SU-DHL-6 (cell line): ENCODE results near the gene DEF6.
"Not testable (repeated sequence)": the region's sequence is repeated elsewhere in the genome, so short reads cannot be mapped to it uniquely, and the experiment has no call there.

Source experiments
- H2AFZ ChIP-seq: fragments of 200-600 bp; sonication (generic); 2 replicates; pipeline ENCODE4 v1.6.1; 2014; ENCODE audit warnings: low read depth, mild to moderate bottlenecking, moderate library complexity, mixed read lengths, antibody characterized with exemption, low read length; ENCODE audit not compliant: severe bottlenecking
- H3F3A ChIP-seq: fragments of 200-600 bp; shearing (Covaris generic); 2 replicates; pipeline ENCODE4 v1.6.0; 2016; ENCODE audit warnings: antibody characterized with exemption, mild to moderate bottlenecking; ENCODE audit not compliant: insufficient read depth
- H3K27ac ChIP-seq: fragments of 200-600 bp; sonication (generic); 2 replicates; pipeline ENCODE4 v1.5.1; 2016; ENCODE audit warnings: low read depth, mild to moderate bottlenecking, low read length, moderate library complexity, mixed read lengths
- H3K27me3 ChIP-seq: fragments of 200-600 bp; sonication (generic), shearing (Covaris generic); 2 replicates; pipeline ENCODE4 v1.6.0; 2014; ENCODE audit warnings: mild to moderate bottlenecking, low read length
- H3K36me3 ChIP-seq: fragments of 200-600 bp; sonication (generic); 2 replicates; pipeline ENCODE4 v1.6.1; 2014; ENCODE audit warnings: mild to moderate bottlenecking, low read length, mixed read lengths
- H3K4me2 ChIP-seq: fragments of 300-600, 200-600 bp; shearing (Covaris generic), sonication (generic); 2 replicates; pipeline ENCODE4 v1.6.0; 2014; ENCODE audit warnings: low read length, low read depth, mild to moderate bottlenecking; ENCODE audit not compliant: poor library complexity, severe bottlenecking
- H3K4me3 ChIP-seq: fragments of 200-600 bp; sonication (generic); 2 replicates; pipeline ENCODE4 v1.5.1; 2014; ENCODE audit warnings: antibody characterized with exemption, low read length, mild to moderate bottlenecking, mixed read lengths; ENCODE audit not compliant: insufficient read depth, poor library complexity, severe bottlenecking
- H3K79me2 ChIP-seq: fragments of 200-600 bp; sonication (generic); 2 replicates; pipeline ENCODE4 v1.6.1; 2014; ENCODE audit warnings: mild to moderate bottlenecking, low read length, moderate library complexity; ENCODE audit not compliant: insufficient read depth
- H3K9ac ChIP-seq: fragments of 200-600 bp; sonication (generic); 2 replicates; pipeline ENCODE4 v1.7.0; 2014; ENCODE audit warnings: mild to moderate bottlenecking, low read length
- H3K9me2 ChIP-seq: fragments of 200-600 bp; sonication (generic); replicated peaks from 2 replicates; pipeline ENCODE4 v1.6.1; 2014; ENCODE audit warnings: low read length; ENCODE audit not compliant: insufficient read depth
- H3K9me3 ChIP-seq: fragments of 200-600 bp; sonication (generic); 2 replicates; pipeline ENCODE4 v1.6.1; 2014; ENCODE audit warnings: low read length, mixed read lengths; ENCODE audit not compliant: insufficient read depth
- H4K20me1 ChIP-seq: fragments of 200-600 bp; sonication (generic); 2 replicates; pipeline ENCODE4 v1.6.1; 2014; ENCODE audit warnings: low read depth, mild to moderate bottlenecking, antibody characterized with exemption, low read length, moderate library complexity, mixed read lengths
- CTCF ChIP-seq: fragments of 200-600 bp; sonication (generic); IDR thresholded peaks from one replicate; pipeline ENCODE4 v1.5.1; 2017; ENCODE audit warnings: antibody characterized with exemption, mild to moderate bottlenecking, low read length, moderate library complexity; ENCODE audit not compliant: insufficient read depth, poor library complexity, severe bottlenecking
- EZH2phosphoT487 ChIP-seq: fragments of 200-600 bp; sonication (generic), shearing (Covaris generic); conservative IDR thresholded peaks from 2 replicates; pipeline ENCODE4 v1.6.1; 2018; ENCODE audit warnings: mild to moderate bottlenecking, antibody characterized with exemption, low read length, moderate library complexity, mixed read lengths

The DEF6 gene

GRCh38 chr6:35305117-35305516, 7.5 kb downstream of the DEF6 start:
- H3K4me2 ChIP-seq, result no peak overlapping the region
- no peaks in the 10 kb centered on the region for H3K9me2 ChIP-seq
- peaks cover 20% of the 10 kb centered on the region; the same call in 1 of the 2 replicates for H3K79me2 ChIP-seq
- H3K36me3 ChIP-seq, result no peaks in the 10 kb centered on the region
- TF ChIP-seq EZH2phosphoT487, result no peak
- TF ChIP-seq CTCF, result no peak
- no peak overlapping the region for H3K4me3 ChIP-seq
- no peaks in the 10 kb centered on the region for H4K20me1 ChIP-seq
- peaks cover 24% of the 10 kb centered on the region for H3F3A ChIP-seq
- no peak overlapping the region for H2AFZ ChIP-seq
- no peak overlapping the region for H3K9ac ChIP-seq
- no peaks in the 10 kb centered on the region for H3K27me3 ChIP-seq
- no peak overlapping the region for H3K27ac ChIP-seq
- no peaks in the 10 kb centered on the region for H3K9me3 ChIP-seq

DNA sequence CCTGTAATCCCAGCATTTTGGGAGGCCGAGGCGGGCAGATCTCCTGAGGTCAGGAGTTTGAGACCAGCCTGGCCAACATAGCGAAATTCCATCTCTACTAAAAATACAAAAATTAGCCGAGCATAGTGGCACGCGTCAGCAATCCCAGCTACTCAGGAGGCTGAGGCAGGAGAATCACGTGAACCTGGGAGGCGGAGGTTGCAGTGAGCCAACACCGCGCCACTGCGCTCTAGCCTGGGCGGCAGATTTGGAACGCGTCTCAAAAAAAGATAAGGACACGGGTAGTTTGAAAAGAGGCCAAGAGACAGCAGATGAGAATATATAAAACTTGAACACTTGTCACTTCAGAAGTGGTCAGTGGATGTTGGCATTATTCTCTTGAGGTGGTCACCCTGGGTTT, 9.5 kb downstream of the DEF6 start:
- not testable (repeated sequence) for H3K4me3 ChIP-seq, H4K20me1 ChIP-seq, H3K9ac ChIP-seq

GRCh38 chr6:35308543-35308942, 10.9 kb downstream of the DEF6 start:
- not testable (repeated sequence) for H3K9ac ChIP-seq, H3K36me3 ChIP-seq
- H3K79me2 ChIP-seq, result peaks cover 12% of the 10 kb centered on the region; the same call in 1 of the 2 replicates

More for the DNA sequence above, 9.5 kb downstream of the DEF6 start:
- Histone ChIP-seq H3K79me2 (peaks cover 17% of the 10 kb centered on the region; the same call in 1 of the 2 replicates), H3F3A (peaks cover 10% of the 10 kb centered on the region)
- H3K4me2 ChIP-seq, H3K27me3 ChIP-seq, H3K27ac ChIP-seq, H3K36me3 ChIP-seq, H3K9me2 ChIP-seq, H3K9me3 ChIP-seq, H2AFZ ChIP-seq: not testable (repeated sequence)

DNA sequence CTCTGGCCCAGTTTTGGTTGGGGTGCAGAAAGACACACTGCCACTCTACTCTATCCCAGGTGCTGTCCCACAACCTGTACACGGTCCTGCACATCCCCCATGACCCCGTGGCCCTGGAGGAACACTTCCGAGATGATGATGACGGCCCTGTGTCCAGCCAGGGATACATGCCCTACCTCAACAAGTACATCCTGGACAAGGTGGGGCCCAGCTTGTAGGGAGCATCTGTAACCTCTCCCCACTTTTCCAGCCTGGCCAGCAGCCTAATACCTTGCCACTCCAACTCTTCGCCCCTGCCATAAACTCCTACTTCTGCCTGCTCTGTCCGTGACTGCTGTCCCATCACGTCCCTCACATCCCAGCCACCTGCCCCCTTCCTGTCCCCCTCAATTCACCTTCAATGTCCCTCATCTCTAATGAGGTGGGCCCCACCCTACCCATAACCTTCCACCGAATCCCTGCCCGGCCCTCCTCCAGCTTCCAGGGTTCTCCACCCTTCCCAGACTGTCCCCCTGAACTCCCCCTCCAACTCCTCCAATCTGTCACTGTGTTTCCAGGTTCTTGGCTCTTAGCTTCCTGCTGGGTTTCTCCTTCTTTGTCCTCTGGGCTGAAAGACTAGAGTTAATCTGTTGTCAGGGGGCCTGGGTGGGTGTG, 12.1 kb downstream of the DEF6 start:
- H3K79me2 ChIP-seq, result 0 out of 2 replicates have a peak, but pooled peaks cover 2% of the 10 kb centered on the region
- no peak overlapping the region for H3K4me2 ChIP-seq
- no peak overlapping the region for H3K9ac ChIP-seq
- no peaks in the 10 kb centered on the region for H3K36me3 ChIP-seq
- H3F3A ChIP-seq, result peaks cover 16% of the 10 kb centered on the region
- no peaks in the 10 kb centered on the region for H3K9me3 ChIP-seq
- TF ChIP-seq EZH2phosphoT487, result no peak
- no peak for TF ChIP-seq CTCF
- no peak overlapping the region for H3K27ac ChIP-seq
- H3K27me3 ChIP-seq, result no peaks in the 10 kb centered on the region
- no peak overlapping the region for H2AFZ ChIP-seq
- no peaks in the 10 kb centered on the region for H3K9me2 ChIP-seq
- no peak overlapping the region for H3K4me3 ChIP-seq
- H4K20me1 ChIP-seq, result no peaks in the 10 kb centered on the region

More at GRCh38 chr6:35308543-35308942, 10.9 kb downstream of the DEF6 start:
- H3K9me2 ChIP-seq, H3K27ac ChIP-seq, H4K20me1 ChIP-seq, H3K4me3 ChIP-seq, H3K9me3 ChIP-seq, H3K27me3 ChIP-seq, H2AFZ ChIP-seq, H3K4me2 ChIP-seq: not testable (repeated sequence)
- peaks cover 14% of the 10 kb centered on the region for H3F3A ChIP-seq
